H1 (cell line): ENCODE results near the gene SATB2. TPM values are rescaled to one million over a fixed set of nuclear protein-coding genes. Genes with fewer than 3 reads are reported as not detected.

Source experiments
- FOSL1 ChIP-seq: IDR thresholded peaks from 2 replicates; pipeline ENCODE4 v1.6.1; 2011; ENCODE audit warnings: mild to moderate bottlenecking, low read depth, low read length, moderate library complexity; ENCODE audit not compliant: insufficient read depth
- PHF8 ChIP-seq: fragments of 200-600 bp; sonication (generic); conservative IDR thresholded peaks from 2 replicates; pipeline ENCODE4 v1.7.1; 2012; ENCODE audit warnings: low read depth, mild to moderate bottlenecking, inconsistent platforms, low read length, moderate library complexity
- polyA plus RNA-seq, 7 experiments: library from polyadenylated mRNA; depleted of rRNA in 3 of 7; stranded (reverse) in 5 of 7; unstranded in 2 of 7; fragments of >200 nt in 5 of 7; fragments of 200-250 nt in 2 of 7; gene quantifications; 1 replicate in 5 of 7; 2 replicates in 1 of 7; 4 replicates in 1 of 7; pipeline versions ENCODE4 v1.2.1 to v1.2.3, GENCODE V29; 2011 to 2013; ENCODE audit warnings: missing spikeins in 2 of 7, mixed read lengths in 2 of 7
- total RNA-seq: library from RNA; stranded (reverse); fragmentation: NEBNext Ultra II Directional; extraction: Animal tissue kit (Norgen Biotek cat#: 25700); gene quantifications from 2 replicates; pipeline ENCODE4 v1.2.1, GENCODE V29; 2021
- TF ChIP-seq, protein P1 (sequence below): fragments of 300-600 bp; sonication (generic); IDR thresholded peaks from 2 replicates; pipeline ENCODE4 v1.7.1; 2012; ENCODE audit warnings: low read length, moderate library complexity, mild to moderate bottlenecking, inconsistent platforms; ENCODE audit not compliant: insufficient replicate concordance

SATB2 gene
- total and polyA plus RNA-seq, 2 of the 8 experiments (the other 6 are each of a cell fraction or from before 2014, with no cell fraction given) = 1.3 to 5.7 TPM

DNA sequence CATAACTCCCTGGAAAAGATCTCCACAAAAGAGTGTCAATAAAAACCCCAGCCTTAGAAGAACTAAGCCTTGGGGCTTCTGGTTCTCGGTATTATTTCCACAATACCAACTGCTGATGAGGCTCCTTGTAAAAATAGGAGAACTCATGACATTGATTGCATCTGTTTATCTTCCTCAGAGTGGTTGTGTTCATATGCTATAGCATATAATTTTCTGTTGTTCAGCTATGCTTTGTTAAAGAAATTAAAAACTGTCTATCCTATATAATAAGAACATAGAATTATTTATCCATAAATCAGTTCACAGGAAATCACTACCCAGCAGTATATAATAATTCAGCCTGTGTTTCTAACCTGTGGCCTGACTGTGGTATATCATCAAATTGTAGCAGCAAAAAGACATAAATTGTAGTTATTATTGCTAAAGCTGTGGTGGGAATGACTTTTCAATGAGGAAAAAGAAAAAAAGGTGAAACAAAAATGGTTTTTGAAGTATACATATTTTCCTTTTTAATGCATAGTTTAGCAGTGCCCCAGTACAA lies 68.9 kb downstream of the SATB2 start (continued):
- TF ChIP-seq PHF8 = no peak
- TF ChIP-seq, protein P1, sequence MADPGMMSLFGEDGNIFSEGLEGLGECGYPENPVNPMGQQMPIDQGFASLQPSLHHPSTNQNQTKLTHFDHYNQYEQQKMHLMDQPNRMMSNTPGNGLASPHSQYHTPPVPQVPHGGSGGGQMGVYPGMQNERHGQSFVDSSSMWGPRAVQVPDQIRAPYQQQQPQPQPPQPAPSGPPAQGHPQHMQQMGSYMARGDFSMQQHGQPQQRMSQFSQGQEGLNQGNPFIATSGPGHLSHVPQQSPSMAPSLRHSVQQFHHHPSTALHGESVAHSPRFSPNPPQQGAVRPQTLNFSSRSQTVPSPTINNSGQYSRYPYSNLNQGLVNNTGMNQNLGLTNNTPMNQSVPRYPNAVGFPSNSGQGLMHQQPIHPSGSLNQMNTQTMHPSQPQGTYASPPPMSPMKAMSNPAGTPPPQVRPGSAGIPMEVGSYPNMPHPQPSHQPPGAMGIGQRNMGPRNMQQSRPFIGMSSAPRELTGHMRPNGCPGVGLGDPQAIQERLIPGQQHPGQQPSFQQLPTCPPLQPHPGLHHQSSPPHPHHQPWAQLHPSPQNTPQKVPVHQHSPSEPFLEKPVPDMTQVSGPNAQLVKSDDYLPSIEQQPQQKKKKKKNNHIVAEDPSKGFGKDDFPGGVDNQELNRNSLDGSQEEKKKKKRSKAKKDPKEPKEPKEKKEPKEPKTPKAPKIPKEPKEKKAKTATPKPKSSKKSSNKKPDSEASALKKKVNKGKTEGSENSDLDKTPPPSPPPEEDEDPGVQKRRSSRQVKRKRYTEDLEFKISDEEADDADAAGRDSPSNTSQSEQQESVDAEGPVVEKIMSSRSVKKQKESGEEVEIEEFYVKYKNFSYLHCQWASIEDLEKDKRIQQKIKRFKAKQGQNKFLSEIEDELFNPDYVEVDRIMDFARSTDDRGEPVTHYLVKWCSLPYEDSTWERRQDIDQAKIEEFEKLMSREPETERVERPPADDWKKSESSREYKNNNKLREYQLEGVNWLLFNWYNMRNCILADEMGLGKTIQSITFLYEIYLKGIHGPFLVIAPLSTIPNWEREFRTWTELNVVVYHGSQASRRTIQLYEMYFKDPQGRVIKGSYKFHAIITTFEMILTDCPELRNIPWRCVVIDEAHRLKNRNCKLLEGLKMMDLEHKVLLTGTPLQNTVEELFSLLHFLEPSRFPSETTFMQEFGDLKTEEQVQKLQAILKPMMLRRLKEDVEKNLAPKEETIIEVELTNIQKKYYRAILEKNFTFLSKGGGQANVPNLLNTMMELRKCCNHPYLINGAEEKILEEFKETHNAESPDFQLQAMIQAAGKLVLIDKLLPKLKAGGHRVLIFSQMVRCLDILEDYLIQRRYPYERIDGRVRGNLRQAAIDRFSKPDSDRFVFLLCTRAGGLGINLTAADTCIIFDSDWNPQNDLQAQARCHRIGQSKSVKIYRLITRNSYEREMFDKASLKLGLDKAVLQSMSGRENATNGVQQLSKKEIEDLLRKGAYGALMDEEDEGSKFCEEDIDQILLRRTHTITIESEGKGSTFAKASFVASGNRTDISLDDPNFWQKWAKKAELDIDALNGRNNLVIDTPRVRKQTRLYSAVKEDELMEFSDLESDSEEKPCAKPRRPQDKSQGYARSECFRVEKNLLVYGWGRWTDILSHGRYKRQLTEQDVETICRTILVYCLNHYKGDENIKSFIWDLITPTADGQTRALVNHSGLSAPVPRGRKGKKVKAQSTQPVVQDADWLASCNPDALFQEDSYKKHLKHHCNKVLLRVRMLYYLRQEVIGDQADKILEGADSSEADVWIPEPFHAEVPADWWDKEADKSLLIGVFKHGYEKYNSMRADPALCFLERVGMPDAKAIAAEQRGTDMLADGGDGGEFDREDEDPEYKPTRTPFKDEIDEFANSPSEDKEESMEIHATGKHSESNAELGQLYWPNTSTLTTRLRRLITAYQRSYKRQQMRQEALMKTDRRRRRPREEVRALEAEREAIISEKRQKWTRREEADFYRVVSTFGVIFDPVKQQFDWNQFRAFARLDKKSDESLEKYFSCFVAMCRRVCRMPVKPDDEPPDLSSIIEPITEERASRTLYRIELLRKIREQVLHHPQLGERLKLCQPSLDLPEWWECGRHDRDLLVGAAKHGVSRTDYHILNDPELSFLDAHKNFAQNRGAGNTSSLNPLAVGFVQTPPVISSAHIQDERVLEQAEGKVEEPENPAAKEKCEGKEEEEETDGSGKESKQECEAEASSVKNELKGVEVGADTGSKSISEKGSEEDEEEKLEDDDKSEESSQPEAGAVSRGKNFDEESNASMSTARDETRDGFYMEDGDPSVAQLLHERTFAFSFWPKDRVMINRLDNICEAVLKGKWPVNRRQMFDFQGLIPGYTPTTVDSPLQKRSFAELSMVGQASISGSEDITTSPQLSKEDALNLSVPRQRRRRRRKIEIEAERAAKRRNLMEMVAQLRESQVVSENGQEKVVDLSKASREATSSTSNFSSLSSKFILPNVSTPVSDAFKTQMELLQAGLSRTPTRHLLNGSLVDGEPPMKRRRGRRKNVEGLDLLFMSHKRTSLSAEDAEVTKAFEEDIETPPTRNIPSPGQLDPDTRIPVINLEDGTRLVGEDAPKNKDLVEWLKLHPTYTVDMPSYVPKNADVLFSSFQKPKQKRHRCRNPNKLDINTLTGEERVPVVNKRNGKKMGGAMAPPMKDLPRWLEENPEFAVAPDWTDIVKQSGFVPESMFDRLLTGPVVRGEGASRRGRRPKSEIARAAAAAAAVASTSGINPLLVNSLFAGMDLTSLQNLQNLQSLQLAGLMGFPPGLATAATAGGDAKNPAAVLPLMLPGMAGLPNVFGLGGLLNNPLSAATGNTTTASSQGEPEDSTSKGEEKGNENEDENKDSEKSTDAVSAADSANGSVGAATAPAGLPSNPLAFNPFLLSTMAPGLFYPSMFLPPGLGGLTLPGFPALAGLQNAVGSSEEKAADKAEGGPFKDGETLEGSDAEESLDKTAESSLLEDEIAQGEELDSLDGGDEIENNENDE = no peak
- TF ChIP-seq FOSL1 = no peak
- TF ChIP-seq, all 59 proteins: peak for 0
